Endothelial cell (in vitro differentiated cells): ENCODE results near the gene CDHR2. TPM values are rescaled to one million over a fixed set of nuclear protein-coding genes. Genes with fewer than 3 reads are reported as not detected.

Experiments used
- DNase-seq: peaks from one replicate; pipeline ENCODE4 v3.0.0; 2021; ENCODE audit warnings: low spot score
- H3K27ac Mint-ChIP-seq: one replicate; pipeline ENCODE4 v1.8.0; 2021; ENCODE audit warnings: mixed read lengths, inconsistent platforms; ENCODE audit not compliant: unreplicated experiment
- H3K27me3 Mint-ChIP-seq: one replicate; pipeline ENCODE4 v1.8.0; 2021; ENCODE audit warnings: mild to moderate bottlenecking, moderate library complexity, mixed read lengths, inconsistent platforms; ENCODE audit not compliant: unreplicated experiment
- H3K36me3 Mint-ChIP-seq: one replicate; pipeline ENCODE4 v1.8.0; 2021; ENCODE audit warnings: mild to moderate bottlenecking, low read depth, mixed read lengths, inconsistent platforms; ENCODE audit not compliant: unreplicated experiment
- H3K4me1 Mint-ChIP-seq: one replicate; pipeline ENCODE4 v1.8.0; 2021; ENCODE audit warnings: mild to moderate bottlenecking, mixed read lengths, inconsistent platforms; ENCODE audit not compliant: unreplicated experiment
- H3K4me3 Mint-ChIP-seq: one replicate; pipeline ENCODE4 v1.8.0; 2021; ENCODE audit warnings: mild to moderate bottlenecking, mixed read lengths, inconsistent platforms; ENCODE audit not compliant: unreplicated experiment
- H3K9me3 Mint-ChIP-seq: one replicate; pipeline ENCODE4 v1.8.0; 2021; ENCODE audit warnings: mixed read lengths, inconsistent platforms; ENCODE audit not compliant: unreplicated experiment
- CTCF ChIP-seq: fragments of 200-600 bp; sonication (generic); IDR thresholded peaks from one replicate; pipeline ENCODE4 v1.5.0; 2021; ENCODE audit warnings: antibody characterized with exemption; ENCODE audit not compliant: unreplicated experiment
- total RNA-seq: library from RNA; stranded (reverse); fragmentation: NEBNext Ultra II Directional; extraction: Animal tissue kit (Norgen Biotek cat#: 25700); gene quantifications from one replicate; pipeline ENCODE4 v1.2.1, GENCODE V29; 2021; ENCODE audit not compliant: unreplicated experiment

CDHR2 gene
- total RNA-seq, 1 donor from 2014 or later = 0.85 TPM

GRCh38 chr5:176603091-176603490 lies 53.9 kb downstream of the CDHR2 start:
- H3K9me3 Mint-ChIP-seq = no peaks in the 10 kb centered on the region
- DNase-seq = no peak
- peaks cover 6% of the 10 kb centered on the region for H3K36me3 Mint-ChIP-seq
- H3K4me1 Mint-ChIP-seq = peaks cover 3% of the 10 kb centered on the region
- TF ChIP-seq CTCF = no peak
- H3K27ac Mint-ChIP-seq = no peak overlapping the region
- no peak overlapping the region for H3K4me3 Mint-ChIP-seq
- peaks cover 10% of the 10 kb centered on the region for H3K27me3 Mint-ChIP-seq

- no peak overlapping the region for H3K27ac Mint-ChIP-seq
- H3K4me3 Mint-ChIP-seq = no peak overlapping the region
Observed at GRCh38 chr5:176606032-176606431, 56.9 kb downstream of the CDHR2 start.

GRCh38 chr5:176606875-176607274 lies 57.7 kb downstream of the CDHR2 start:
- no peak for DNase-seq
- no peak for TF ChIP-seq CTCF
- Mint-ChIP-seq H3K4me3 (no peak overlapping the region), H3K36me3 (peaks cover 4% of the 10 kb centered on the region), H3K27me3 (peaks cover 9% of the 10 kb centered on the region), H3K4me1 (peaks cover 15% of the 10 kb centered on the region), H3K27ac (no peak overlapping the region), H3K9me3 (no peaks in the 10 kb centered on the region)

More at GRCh38 chr5:176606032-176606431, 56.9 kb downstream of the CDHR2 start:
- Mint-ChIP-seq H3K4me1 (peaks cover 10% of the 10 kb centered on the region), H3K9me3 (no peaks in the 10 kb centered on the region), H3K27me3 (peaks cover 9% of the 10 kb centered on the region), H3K36me3 (peaks cover 4% of the 10 kb centered on the region)
- DNase-seq = no peak
- no peak for TF ChIP-seq CTCF

GRCh38 chr5:176608142-176608705 lies 59.1 kb downstream of the CDHR2 start:
- Mint-ChIP-seq H3K27ac (no peak overlapping the region), H3K4me1 (peaks cover 23% of the 10 kb centered on the region), H3K27me3 (peaks cover 15% of the 10 kb centered on the region), H3K9me3 (no peaks in the 10 kb centered on the region), H3K36me3 (peaks cover 4% of the 10 kb centered on the region), H3K4me3 (no peak overlapping the region)
- no peak for DNase-seq
- TF ChIP-seq CTCF = no peak

- Mint-ChIP-seq H3K4me1 (peaks cover 21% of the 10 kb centered on the region), H3K27me3 (peaks cover 15% of the 10 kb centered on the region), H3K27ac (peak overlapping the region; percentile 11), H3K4me3 (peak overlapping the region; percentile 90), H3K9me3 (no peaks in the 10 kb centered on the region), H3K36me3 (peaks cover 4% of the 10 kb centered on the region)
- no peak for TF ChIP-seq CTCF
- no peak for DNase-seq
Observed at GRCh38 chr5:176608937-176609723, 60.0 kb downstream of the CDHR2 start.
